H1 (cell line): ENCODE results near the gene PARK7. TPM values are rescaled to one million over a fixed set of nuclear protein-coding genes. Genes with fewer than 3 reads are reported as not detected.

Source experiments
- CTCF ChIA-PET: fragments of 300-600 bp; sonication (Branson Sonifier 250); formaldehyde crosslinking; loops from one replicate; lab custom pipeline; 2021; ENCODE audit not compliant: partially characterized antibody; lab: Charles Lee
- POLR2A ChIA-PET: fragments of 300-600 bp; sonication (Branson Sonifier 250); formaldehyde crosslinking; loops from one replicate; lab custom pipeline; 2021; ENCODE audit warnings: inconsistent platforms; ENCODE audit not compliant: partially characterized antibody; lab: Charles Lee
- DNase-seq, 2 experiments: peaks; one replicate each; pipeline versions ENCODE4 v3.0.0 to v3.0.0-alpha.2; 2010 to 2022; ENCODE audit warnings: low spot score in 2 of 2, low read depth in 1 of 2, mixed read lengths in 1 of 2
- FAIRE-seq: peaks from 2 replicates; lab custom pipeline; 2011; peaks lifted over from hg19 to GRCh38; lab: Jason Lieb, UNC
- H2AFZ ChIP-seq: 2 replicates; pipeline ENCODE4 v1.8.1; 2012; ENCODE audit warnings: low read length, inconsistent platforms
- H2AK5ac ChIP-seq: 2 replicates; pipeline ENCODE4 v1.6.1; 2013; ENCODE audit warnings: low read depth, low read length
- H2BK120ac ChIP-seq: replicated peaks from 2 replicates; pipeline ENCODE3; 2013; ENCODE audit warnings: low read depth, low read length, inconsistent platforms
- H2BK12ac ChIP-seq: 2 replicates; pipeline ENCODE4 v1.6.1; 2013; ENCODE audit warnings: low read depth, low read length
- H2BK15ac ChIP-seq: 2 replicates; pipeline ENCODE4 v1.6.1; 2013; ENCODE audit warnings: low read length
- H2BK20ac ChIP-seq: 2 replicates; pipeline ENCODE4 v1.6.1; 2013; ENCODE audit warnings: low read length
- H2BK5ac ChIP-seq: 2 replicates; pipeline ENCODE4 v1.6.1; 2013; ENCODE audit warnings: low read depth, low read length
- H3K14ac ChIP-seq: 2 replicates; pipeline ENCODE4 v1.6.1; 2013; ENCODE audit warnings: inconsistent platforms; ENCODE audit not compliant: insufficient read length
- H3K18ac ChIP-seq: 2 replicates; pipeline ENCODE4 v1.6.1; 2013; ENCODE audit warnings: low read length; ENCODE audit errors: extremely low read depth
- H3K23ac ChIP-seq: 2 replicates; pipeline ENCODE4 v1.6.1; 2013; ENCODE audit warnings: inconsistent platforms; ENCODE audit not compliant: insufficient read length
- H3K23me2 ChIP-seq: 2 replicates; pipeline ENCODE4 v1.6.1; 2013; ENCODE audit warnings: low read depth, low read length
- H3K27ac ChIP-seq: 2 replicates; pipeline ENCODE4 v1.6.1; 2011; ENCODE audit warnings: low read depth, low read length, inconsistent platforms
- H3K27me3 ChIP-seq, 4 experiments: replicated peaks in 1 of 4; 1 replicate in 1 of 4; 2 replicates in 3 of 4; pipeline versions ENCODE4 v1.6.1 to v1.8.1; 2011 to 2013; ENCODE audit warnings: low read length in 3 of 4, mild to moderate bottlenecking in 3 of 4, inconsistent platforms in 2 of 4, mixed read lengths in 2 of 4, moderate library complexity in 1 of 4; ENCODE audit not compliant: control insufficient read depth in 3 of 4, insufficient read depth in 3 of 4; ENCODE audit errors: extremely low read depth in 1 of 4
- H3K36me3 ChIP-seq, 4 experiments: 2 replicates each; pipeline versions ENCODE4 v1.6.1 to v1.8.1; 2011 to 2013; ENCODE audit warnings: mild to moderate bottlenecking in 4 of 4, low read length in 3 of 4, moderate library complexity in 2 of 4, control low read depth in 1 of 4, inconsistent platforms in 1 of 4; ENCODE audit not compliant: insufficient read depth in 4 of 4, control insufficient read depth in 2 of 4
- H3K4ac ChIP-seq: replicated peaks from 2 replicates; pipeline ENCODE3; 2013; ENCODE audit warnings: low read length, low read depth, mixed read lengths, inconsistent platforms; ENCODE audit not compliant: insufficient read length
- H3K4me1 ChIP-seq, 4 experiments: replicated peaks in 1 of 4; 1 replicate in 1 of 4; 2 replicates in 3 of 4; pipeline versions ENCODE4 v1.6.1 to v1.8.1; 2011 to 2013; ENCODE audit warnings: low read length in 3 of 4, inconsistent platforms in 2 of 4, mixed read lengths in 1 of 4; ENCODE audit not compliant: insufficient read depth in 4 of 4, control insufficient read depth in 3 of 4
- H3K4me2 ChIP-seq, 2 experiments: 2 replicates each; pipeline versions ENCODE4 v1.6.1 to v1.8.1; 2011 to 2013; ENCODE audit warnings: low read depth in 2 of 2, low read length in 2 of 2, control low read depth in 1 of 2, inconsistent platforms in 1 of 2, mild to moderate bottlenecking in 1 of 2; ENCODE audit not compliant: insufficient read depth in 1 of 2
- H3K4me3 ChIP-seq, 4 experiments: fragments of 200-600, 300-600 bp in 1 of 4; sonication (generic), shearing (Covaris generic), sonication (Bioruptor Twin) in 1 of 4; 2 replicates each; pipeline versions ENCODE4 v1.5.1 to v1.8.1; 2011 to 2016; ENCODE audit warnings: low read length in 4 of 4, low read depth in 3 of 4, control low read depth in 2 of 4, inconsistent platforms in 2 of 4, mild to moderate bottlenecking in 2 of 4, mixed read lengths in 1 of 4, moderate library complexity in 1 of 4; ENCODE audit not compliant: insufficient read depth in 2 of 4; ENCODE audit errors: extremely low read depth in 1 of 4
- H3K56ac ChIP-seq: replicated peaks from 2 replicates; pipeline ENCODE3; 2013; ENCODE audit warnings: low read depth, mild to moderate bottlenecking, mixed read lengths, low read length, inconsistent platforms; ENCODE audit not compliant: insufficient read length
- H3K79me1 ChIP-seq: 2 replicates; pipeline ENCODE4 v1.6.1; 2013; ENCODE audit warnings: low read depth, low read length, control low read depth
- H3K79me2 ChIP-seq, 2 experiments: 2 replicates each; pipeline versions ENCODE4 v1.6.1 to v1.8.1; 2012 to 2013; ENCODE audit warnings: low read length in 2 of 2, mild to moderate bottlenecking in 2 of 2, inconsistent platforms in 1 of 2; ENCODE audit not compliant: insufficient read depth in 2 of 2, control insufficient read depth in 1 of 2
- H3K9ac ChIP-seq, 4 experiments: replicated peaks in 1 of 4; 1 replicate in 1 of 4; 2 replicates in 3 of 4; pipeline versions ENCODE4 v1.6.1 to v1.8.1; 2011 to 2013; ENCODE audit warnings: low read depth in 3 of 4, low read length in 3 of 4, control low read depth in 2 of 4, mild to moderate bottlenecking in 2 of 4, moderate library complexity in 2 of 4, inconsistent platforms in 1 of 4; ENCODE audit errors: extremely low read depth in 1 of 4
- H3K9me3 ChIP-seq, 2 experiments: 2 replicates each; pipeline versions ENCODE4 v1.6.1 to v1.8.1; 2012 to 2013; ENCODE audit warnings: mild to moderate bottlenecking in 2 of 2, moderate library complexity in 2 of 2, control low read depth in 1 of 2, inconsistent platforms in 1 of 2, low read depth in 1 of 2, low read length in 1 of 2, mixed read lengths in 1 of 2; ENCODE audit not compliant: insufficient read depth in 2 of 2
- H4K20me1 ChIP-seq, 2 experiments: replicated peaks in 1 of 2; 2 replicates each; pipeline versions ENCODE3 to v1.8.1; 2011 to 2013; ENCODE audit warnings: inconsistent platforms in 2 of 2, low read length in 2 of 2, mild to moderate bottlenecking in 1 of 2; ENCODE audit not compliant: insufficient read depth in 2 of 2, control insufficient read depth in 1 of 2
- H4K5ac ChIP-seq: 2 replicates; pipeline ENCODE4 v1.6.1; 2013; ENCODE audit warnings: low read length, low read depth, mixed read lengths, inconsistent platforms; ENCODE audit not compliant: insufficient read length
- H4K8ac ChIP-seq: 2 replicates; pipeline ENCODE4 v1.8.0; 2013; ENCODE audit warnings: mild to moderate bottlenecking, moderate library complexity, low read length, inconsistent platforms; ENCODE audit not compliant: insufficient read depth; ENCODE audit errors: extremely low read depth
- H4K91ac ChIP-seq: replicated peaks from 2 replicates; pipeline ENCODE3; 2013; ENCODE audit warnings: low read length, mixed read lengths, inconsistent platforms; ENCODE audit not compliant: insufficient read length
- BACH1 ChIP-seq: IDR thresholded peaks from 2 replicates; pipeline ENCODE4 v1.6.1; 2012; ENCODE audit warnings: low read length, improper control_type of control experiment
- CHD1 ChIP-seq: IDR thresholded peaks from 2 replicates; pipeline ENCODE4 v1.6.1; 2012; ENCODE audit warnings: low read depth, low read length, improper control_type of control experiment
- KDM4A ChIP-seq: IDR thresholded peaks from one replicate; pipeline ENCODE4 v1.7.1; 2012; ENCODE audit warnings: low read depth, mild to moderate bottlenecking, moderate library complexity, low read length, inconsistent platforms; ENCODE audit not compliant: severe bottlenecking
- SP1 ChIP-seq: IDR thresholded peaks from 2 replicates; pipeline ENCODE4 v1.6.1; 2011; ENCODE audit warnings: low read depth, low read length
- TAF1 ChIP-seq: IDR thresholded peaks from 2 replicates; pipeline ENCODE4 v1.6.1; 2011; ENCODE audit warnings: mild to moderate bottlenecking, low read depth, low read length
- TBP ChIP-seq: IDR thresholded peaks from 2 replicates; pipeline ENCODE4 v1.6.1; 2011; ENCODE audit warnings: low read depth, low read length, improper control_type of control experiment
- WGBS, 2 experiments: shearing (Covaris generic) in 1 of 2; methylation state at CpG; one replicate each; pipeline versions ENCODE4 v1.1.6 to v1.1.7; 2013 to 2015; ENCODE audit warnings: low lambda C conversion rate in 2 of 2, mixed read lengths in 2 of 2, inconsistent platforms in 1 of 2, low coverage in 1 of 2, missing lambda C conversion rate in 1 of 2; ENCODE audit not compliant: insufficient replicate concordance in 2 of 2, insufficient coverage in 1 of 2, insufficient read length in 1 of 2; ENCODE audit errors: extremely low coverage in 1 of 2, missing lambda C conversion rate in 1 of 2; 5-methylcytosine and 5-hydroxymethylcytosine counted together
- polyA plus RNA-seq, 7 experiments: library from polyadenylated mRNA; depleted of rRNA in 3 of 7; stranded (reverse) in 5 of 7; unstranded in 2 of 7; fragments of >200 nt in 5 of 7; fragments of 200-250 nt in 2 of 7; gene quantifications; 1 replicate in 5 of 7; 2 replicates in 1 of 7; 4 replicates in 1 of 7; pipeline versions ENCODE4 v1.2.1 to v1.2.3, GENCODE V29; 2011 to 2013; ENCODE audit warnings: missing spikeins in 2 of 7, mixed read lengths in 2 of 7
- total RNA-seq: library from RNA; stranded (reverse); fragmentation: NEBNext Ultra II Directional; extraction: Animal tissue kit (Norgen Biotek cat#: 25700); gene quantifications from 2 replicates; pipeline ENCODE4 v1.2.1, GENCODE V29; 2021

The PARK7 gene
- total and polyA plus RNA-seq, 2 of the 8 experiments (the other 6 are each of a cell fraction or from before 2014, with no cell fraction given): 206 to 383 TPM

GRCh38 chr1:8022395-8023286, 61.1 kb downstream of the PARK7 start:
- Histone ChIP-seq H3K23ac (no peak overlapping the region), H4K91ac (no peak overlapping the region), H3K36me3 (no peaks in the 10 kb centered on the region), H3K4me1 (peaks cover 15 to 32% (median 25%) of the 10 kb centered on the region in 4 experiments), H3K4me3 (peak overlapping the region in 1 of 4 experiments; percentile 3; a peak in 1 of 8 replicates), H3K4ac (no peak overlapping the region), H3K14ac (no peak overlapping the region), H2AFZ (no peak overlapping the region), H3K23me2 (peaks cover 8% of the 10 kb centered on the region), H3K27me3 (peaks cover 0 to 8% (median 6%) of the 10 kb centered on the region in 4 experiments; a peak in 5 of 7 replicates), H3K4me2 (peak overlapping the region; percentile 22 to 100), H4K5ac (no peak overlapping the region), H2BK20ac (no peak overlapping the region), H4K8ac (no peak overlapping the region), H2AK5ac (no peak overlapping the region), H3K18ac (no peak overlapping the region), H3K9me3 (no peaks in the 10 kb centered on the region), H3K9ac (no peak overlapping the region), H4K20me1 (peaks cover 12% of the 10 kb centered on the region in 2 experiments), H2BK12ac (no peak overlapping the region), H3K79me2 (peaks cover 20 to 82% of the 10 kb centered on the region in 2 experiments), H2BK15ac (no peak overlapping the region), H2BK120ac (no peak overlapping the region), H3K56ac (no peak overlapping the region), H2BK5ac (no peak overlapping the region), H3K27ac (no peak overlapping the region), H3K79me1 (no peaks in the 10 kb centered on the region)
- ChIA-PET POLR2A (interaction anchor here (0.6 kb wide), 1 partner anchor 172 kb away, joined by 3 read pairs; no protein-coding TSS in a partner anchor), CTCF (interaction anchor here (2.7 kb wide), 2 partner anchors 7 to 47 kb away, joined by 9 to 18 read pairs; no protein-coding TSS in a partner anchor)
- no peak for FAIRE-seq
- no peak for DNase-seq
- WGBS, 2 experiments: 76% methylated on average over 3 of the region's 3 CpGs; no CpG with 5 or more reads in 1 of the 2 experiments
- TF ChIP-seq CHD1 (no peak), KDM4A (no peak), SP1 (no peak), BACH1 (no peak), TAF1 (no peak), TBP (no peak)
